BE2C (cell line): ENCODE results near the gene CRAT.

Experiments used
- DNase-seq: peaks from one replicate; pipeline ENCODE4 v3.0.0-alpha.2; 2020
- H3K27me3 ChIP-seq: fragments of 250-450 bp; sonication (Bioruptor Pico); 2 replicates; pipeline ENCODE4 v1.5.1; 2020; ENCODE audit warnings: mild to moderate bottlenecking
- H3K36me3 ChIP-seq: fragments of 250-450 bp; sonication (Bioruptor Pico); 2 replicates; pipeline ENCODE4 v1.5.1; 2020; ENCODE audit warnings: mild to moderate bottlenecking
- H3K4me1 ChIP-seq: fragments of 250-450 bp; sonication (Bioruptor Pico); 2 replicates; pipeline ENCODE4 v1.5.1; 2020
- H3K4me3 ChIP-seq: 2 replicates; pipeline ENCODE4 v1.5.1; 2011; ENCODE audit warnings: low read depth, low read length
- H3K9me3 ChIP-seq: fragments of 250-450 bp; sonication (Bioruptor Pico); 2 replicates; pipeline ENCODE4 v1.5.1; 2020
- CTCF ChIP-seq: IDR thresholded peaks from 2 replicates; pipeline ENCODE4 v1.5.1; 2012; ENCODE audit warnings: mild to moderate bottlenecking, low read depth, low read length

The CRAT gene

GRCh38 chr9:129108805-129109536 lies 1.6 kb downstream of the CRAT start:
- no peaks in the 10 kb centered on the region for H3K9me3 ChIP-seq
- no peaks in the 10 kb centered on the region for H3K36me3 ChIP-seq
- no peak overlapping the region for H3K4me3 ChIP-seq
- no peaks in the 10 kb centered on the region for H3K4me1 ChIP-seq
- no peak for TF ChIP-seq CTCF
- no peak for DNase-seq
- no peaks in the 10 kb centered on the region for H3K27me3 ChIP-seq

- DNase-seq: no peak
- Histone ChIP-seq H3K4me1 (peaks cover under 1% of the 10 kb centered on the region; the same call in 1 of the 2 replicates), H3K27me3 (no peaks in the 10 kb centered on the region), H3K36me3 (no peaks in the 10 kb centered on the region), H3K4me3 (no peak overlapping the region), H3K9me3 (no peaks in the 10 kb centered on the region)
- TF ChIP-seq CTCF: no peak
Observed at GRCh38 chr9:129108083-129108804, 2.3 kb downstream of the CRAT start.

- DNase-seq: no peak
- no peaks in the 10 kb centered on the region for H3K36me3 ChIP-seq
- no peak for TF ChIP-seq CTCF
- peaks cover 6% of the 10 kb centered on the region for H3K4me1 ChIP-seq
- no peak overlapping the region for H3K4me3 ChIP-seq
- no peaks in the 10 kb centered on the region for H3K27me3 ChIP-seq
- H3K9me3 ChIP-seq: no peaks in the 10 kb centered on the region
Observed at GRCh38 chr9:129107651-129108050, 2.9 kb downstream of the CRAT start.

- no peak overlapping the region for H3K4me3 ChIP-seq
- H3K36me3 ChIP-seq: no peaks in the 10 kb centered on the region
- no peak for DNase-seq
- H3K4me1 ChIP-seq: peaks cover 7% of the 10 kb centered on the region
- H3K9me3 ChIP-seq: no peaks in the 10 kb centered on the region
- no peak for TF ChIP-seq CTCF
- no peaks in the 10 kb centered on the region for H3K27me3 ChIP-seq
Observed at GRCh38 chr9:129105857-129106694, 4.5 kb downstream of the CRAT start.

GRCh38 chr9:129104051-129104450 lies 6.5 kb downstream of the CRAT start:
- DNase-seq: no peak
- H3K27me3 ChIP-seq: no peaks in the 10 kb centered on the region
- no peak overlapping the region for H3K4me3 ChIP-seq
- no peaks in the 10 kb centered on the region for H3K36me3 ChIP-seq
- no peak for TF ChIP-seq CTCF
- H3K4me1 ChIP-seq: peaks cover 7% of the 10 kb centered on the region
- no peaks in the 10 kb centered on the region for H3K9me3 ChIP-seq
